Thyroid gland (tissue), 4 donors: ENCODE measurements around the gene SLC47A2. TPM values are rescaled to one million over a fixed set of nuclear protein-coding genes. Genes with fewer than 3 reads are reported as not detected.

Experiments
- DNase-seq, 2 donors: peaks; one replicate each; pipeline ENCODE4 v3.0.0-alpha.2; 2019
- H3K27ac ChIP-seq, 3 donors: fragments of 200-600 bp; sonication (generic); 1 replicate in 2 of 3; 2 replicates in 1 of 3; pipeline ENCODE4 v1.5.1; 2016 to 2019; ENCODE audit warnings: mild to moderate bottlenecking in 1 of 3, moderate library complexity in 1 of 3
- H3K27me3 ChIP-seq: fragments of 200-600 bp; sonication (generic); one replicate; pipeline ENCODE4 v1.5.1; 2019
- H3K36me3 ChIP-seq, 2 donors: fragments of 200-600 bp; sonication (generic); one replicate each; pipeline ENCODE4 v1.5.1; 2016 to 2019
- H3K4me1 ChIP-seq, 2 donors: fragments of 200-600 bp; sonication (generic); one replicate each; pipeline ENCODE4 v1.5.1; 2017 to 2019
- H3K4me3 ChIP-seq, 3 donors: fragments of 200-600 bp; sonication (generic); replicated peaks in 1 of 3; 1 replicate in 2 of 3; 2 replicates in 1 of 3; pipeline ENCODE4 v1.5.1; 2016; ENCODE audit warnings: mild to moderate bottlenecking in 1 of 3
- H3K9me3 ChIP-seq: fragments of 200-600 bp; sonication (generic); one replicate; pipeline ENCODE4 v1.5.1; 2017
- CTCF ChIP-seq, 6 experiments: fragments of 200-600 bp in 3 of 6; fragments of 450-650 bp in 3 of 6; sonication (generic) in 3 of 6; IDR thresholded peaks; one replicate each; pipeline ENCODE4 v1.5.1; 2016 to 2019; ENCODE audit warnings: antibody characterized with exemption in 6 of 6, mild to moderate bottlenecking in 2 of 6, inconsistent platforms in 1 of 6, moderate library complexity in 1 of 6
- POLR2A ChIP-seq, 2 donors: fragments of 450-650 bp; IDR thresholded peaks; one replicate each; pipeline ENCODE4 v1.6.1; 2017; ENCODE audit warnings: antibody characterized with exemption in 2 of 2, mild to moderate bottlenecking in 2 of 2, moderate library complexity in 1 of 2
- WGBS, 2 donors: methylation state at CpG; one replicate each; pipeline ENCODE4 v1.1.5; 2017; 5-methylcytosine and 5-hydroxymethylcytosine counted together
- intact Hi-C: fragments of 100-400 bp; cut with DNase I; formaldehyde crosslinking; loops from one replicate; pipeline ENCODE4 v1.15.1; 2023
- total RNA-seq, 4 donors: library from RNA; depleted of rRNA; stranded (reverse); fragments of >200 nt; gene quantifications; one replicate each; pipeline ENCODE4 v1.2.3, GENCODE V29; 2016

SLC47A2 gene
- total RNA-seq, 4 donors from 2014 or later = 0.45 to 1.4 TPM; not detected in 2

GRCh38 chr17:19739241-19740201, 23.1 kb upstream of the SLC47A2 start:
- no peaks in the 10 kb centered on the region for H3K27me3 ChIP-seq
- TF ChIP-seq POLR2A (IDR thresholded peaks at IDR 0.05) (no peak), CTCF (IDR thresholded peaks at IDR 0.05) (no peak)
- peaks cover 2 to 3% of the 10 kb centered on the region in 2 donors for H3K4me1 ChIP-seq
- no peak overlapping the region for H3K4me3 ChIP-seq
- H3K9me3 ChIP-seq = no peaks in the 10 kb centered on the region
- no peaks in the 10 kb centered on the region for H3K36me3 ChIP-seq
- H3K27ac ChIP-seq = no peak overlapping the region
- WGBS, 2 donors = 87 to 97% methylated on average over 13 to 22 of the region's 26 CpGs
- DNase-seq = no peak
- intact Hi-C loops = no loop called here

GRCh38 chr17:19738757-19739156, 22.4 kb upstream of the SLC47A2 start:
- intact Hi-C loops = no loop called here
- 90 to 100% methylated on average over 5 of the region's 9 CpGs for WGBS, 2 donors
- Histone ChIP-seq H3K4me1 (no peaks in the 10 kb centered on the region), H3K27ac (no peak overlapping the region), H3K9me3 (no peaks in the 10 kb centered on the region), H3K4me3 (no peak overlapping the region), H3K36me3 (no peaks in the 10 kb centered on the region), H3K27me3 (no peaks in the 10 kb centered on the region)
- DNase-seq = no peak
- TF ChIP-seq CTCF (IDR thresholded peaks at IDR 0.05) = no peak
- TF ChIP-seq POLR2A (IDR thresholded peaks at IDR 0.05) = no peak

GRCh38 chr17:19738073-19738449, 21.7 kb upstream of the SLC47A2 start:
- Histone ChIP-seq H3K27ac (no peak overlapping the region), H3K4me3 (no peak overlapping the region), H3K27me3 (no peaks in the 10 kb centered on the region), H3K4me1 (no peaks in the 10 kb centered on the region), H3K36me3 (no peaks in the 10 kb centered on the region), H3K9me3 (no peaks in the 10 kb centered on the region)
- intact Hi-C loops = no loop called here
- TF ChIP-seq POLR2A (IDR thresholded peaks at IDR 0.05) (no peak), CTCF (IDR thresholded peaks at IDR 0.05) (no peak)
- 90 to 99% methylated on average over 4 to 12 of the region's 14 CpGs for WGBS, 2 donors
- no peak for DNase-seq

- no peaks in the 10 kb centered on the region for H3K9me3 ChIP-seq
- 82 to 88% methylated on average over 6 to 15 of the region's 15 CpGs for whole genome bisulfite sequencing, 2 donors
- H3K4me1 ChIP-seq = no peaks in the 10 kb centered on the region
- H3K4me3 ChIP-seq = no peak overlapping the region
- no peaks in the 10 kb centered on the region for H3K27me3 ChIP-seq
- H3K36me3 ChIP-seq = no peaks in the 10 kb centered on the region
- H3K27ac ChIP-seq = no peak overlapping the region
- intact Hi-C loops = no loop called here
- no peak for TF ChIP-seq CTCF (IDR thresholded peaks at IDR 0.05)
- DNase-seq = no peak
These were observed 21.1 kb upstream of the SLC47A2 start for GRCh38 chr17:19737305-19738072.

- intact Hi-C loops = no loop called here
- Histone ChIP-seq H3K27ac (no peak overlapping the region), H3K4me1 (peaks cover 0 to 6% of the 10 kb centered on the region in 2 donors), H3K9me3 (no peaks in the 10 kb centered on the region), H3K27me3 (no peaks in the 10 kb centered on the region), H3K36me3 (no peaks in the 10 kb centered on the region), H3K4me3 (no peak overlapping the region)
- 75 to 79% methylated on average over 11 of the region's 11 CpGs for WGBS, 2 donors
- DNase-seq = no peak
- no peak for TF ChIP-seq CTCF (IDR thresholded peaks at IDR 0.05)
- TF ChIP-seq POLR2A (IDR thresholded peaks at IDR 0.05) = no peak
These were observed 19.7 kb upstream of the SLC47A2 start for GRCh38 chr17:19736071-19736470.
